Brain microvascular endothelial cell (primary cell): ENCODE results near the gene TMEM223.
"Not testable (repeated sequence)": the region's sequence is repeated elsewhere in the genome, so short reads cannot be mapped to it uniquely, and the experiment has no call there.

Experiments
- DNase-seq: peaks from one replicate; pipeline ENCODE4 v3.0.0-alpha.2; 2020
- H3K27ac ChIP-seq: fragments of 250-450 bp; sonication (Bioruptor Pico); 2 replicates; pipeline ENCODE4 v1.5.1; 2020; ENCODE audit warnings: mild to moderate bottlenecking, moderate library complexity
- H3K27me3 ChIP-seq: fragments of 250-450 bp; sonication (Bioruptor Pico); replicated peaks from 2 replicates; pipeline ENCODE4 v1.5.1; 2020; ENCODE audit warnings: mild to moderate bottlenecking
- H3K36me3 ChIP-seq: fragments of 250-450 bp; sonication (Bioruptor Pico); replicated peaks from 2 replicates; pipeline ENCODE4 v1.5.1; 2020; ENCODE audit warnings: mild to moderate bottlenecking
- H3K4me3 ChIP-seq: 2 replicates; pipeline ENCODE4 v1.5.1; 2011; ENCODE audit warnings: low read depth, mild to moderate bottlenecking, control low read depth, low read length, moderate library complexity
- in situ Hi-C: cut with HindIII; loops from 2 replicates; pipeline ENCODE4 v1.10.0; 2017; ENCODE audit warnings: low sequenced_read_pairs, low pct_ligation_motif_present
- TF ChIP-seq, protein P1 (sequence below): IDR thresholded peaks from 2 replicates; pipeline ENCODE4 v1.5.1; 2011; ENCODE audit warnings: low read depth, mild to moderate bottlenecking, moderate library complexity, low read length, control low read depth, inconsistent platforms; ENCODE audit errors: missing control alignments

The TMEM223 gene

DNA sequence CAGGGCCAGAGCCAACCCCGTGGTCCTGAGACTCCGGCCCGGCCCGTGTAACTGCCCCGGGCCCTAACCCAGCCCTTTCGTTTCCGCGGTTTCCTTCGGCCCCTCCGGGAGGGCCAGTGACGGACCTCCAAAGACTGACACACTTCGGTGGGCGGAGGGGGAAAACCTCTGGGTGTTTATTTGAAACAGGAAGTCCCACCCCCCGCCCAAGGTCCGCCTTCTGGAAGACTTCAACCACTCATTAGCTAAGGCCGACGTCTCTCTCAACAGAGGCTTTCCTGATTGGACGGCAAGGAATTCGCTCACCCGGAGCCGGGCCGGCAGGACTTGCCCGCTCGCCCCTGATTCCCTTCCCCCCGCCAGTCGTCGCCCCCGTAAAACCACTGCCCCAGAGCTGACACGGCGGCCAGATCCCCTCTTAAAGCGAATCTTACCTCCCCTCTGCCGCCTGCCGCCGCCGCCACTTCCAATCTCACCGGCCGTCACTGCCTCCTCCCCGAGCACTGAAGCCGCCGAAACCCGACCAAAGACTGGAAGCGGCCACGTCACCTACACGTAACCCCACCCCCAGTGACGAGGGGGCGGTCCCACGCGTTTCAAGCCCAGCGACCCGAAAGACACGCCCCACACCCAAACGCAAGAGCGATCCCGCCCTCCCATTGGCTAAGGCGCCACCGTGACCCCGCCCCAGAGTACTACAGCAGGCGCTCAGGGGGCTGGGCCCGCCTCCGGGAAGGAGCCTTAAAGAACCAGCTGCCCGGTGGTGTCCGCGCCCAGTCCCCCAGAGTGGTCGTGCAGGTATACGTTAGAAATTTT is 39.9 kb upstream of the TMEM223 start, which contains the start of gene STX5:
TSS of gene STX5 (minus strand) at position 532 of the 816 bp plus-strand sequence. CDS start 808 bp downstream, outside the sequence.
- in situ Hi-C loops, result no loop called here
- Histone ChIP-seq H3K27ac (peak within 1 kb of the TSS; percentile 98), H3K4me3 (peak within 1 kb of the TSS; percentile 82), H3K27me3 (no peaks in the 10 kb centered on the region), H3K36me3 (peaks cover 46% of the 10 kb centered on the region)
- TF ChIP-seq, protein P1, sequence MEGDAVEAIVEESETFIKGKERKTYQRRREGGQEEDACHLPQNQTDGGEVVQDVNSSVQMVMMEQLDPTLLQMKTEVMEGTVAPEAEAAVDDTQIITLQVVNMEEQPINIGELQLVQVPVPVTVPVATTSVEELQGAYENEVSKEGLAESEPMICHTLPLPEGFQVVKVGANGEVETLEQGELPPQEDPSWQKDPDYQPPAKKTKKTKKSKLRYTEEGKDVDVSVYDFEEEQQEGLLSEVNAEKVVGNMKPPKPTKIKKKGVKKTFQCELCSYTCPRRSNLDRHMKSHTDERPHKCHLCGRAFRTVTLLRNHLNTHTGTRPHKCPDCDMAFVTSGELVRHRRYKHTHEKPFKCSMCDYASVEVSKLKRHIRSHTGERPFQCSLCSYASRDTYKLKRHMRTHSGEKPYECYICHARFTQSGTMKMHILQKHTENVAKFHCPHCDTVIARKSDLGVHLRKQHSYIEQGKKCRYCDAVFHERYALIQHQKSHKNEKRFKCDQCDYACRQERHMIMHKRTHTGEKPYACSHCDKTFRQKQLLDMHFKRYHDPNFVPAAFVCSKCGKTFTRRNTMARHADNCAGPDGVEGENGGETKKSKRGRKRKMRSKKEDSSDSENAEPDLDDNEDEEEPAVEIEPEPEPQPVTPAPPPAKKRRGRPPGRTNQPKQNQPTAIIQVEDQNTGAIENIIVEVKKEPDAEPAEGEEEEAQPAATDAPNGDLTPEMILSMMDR, result no peak
- DNase-seq, result peak; percentile 99

DNA sequence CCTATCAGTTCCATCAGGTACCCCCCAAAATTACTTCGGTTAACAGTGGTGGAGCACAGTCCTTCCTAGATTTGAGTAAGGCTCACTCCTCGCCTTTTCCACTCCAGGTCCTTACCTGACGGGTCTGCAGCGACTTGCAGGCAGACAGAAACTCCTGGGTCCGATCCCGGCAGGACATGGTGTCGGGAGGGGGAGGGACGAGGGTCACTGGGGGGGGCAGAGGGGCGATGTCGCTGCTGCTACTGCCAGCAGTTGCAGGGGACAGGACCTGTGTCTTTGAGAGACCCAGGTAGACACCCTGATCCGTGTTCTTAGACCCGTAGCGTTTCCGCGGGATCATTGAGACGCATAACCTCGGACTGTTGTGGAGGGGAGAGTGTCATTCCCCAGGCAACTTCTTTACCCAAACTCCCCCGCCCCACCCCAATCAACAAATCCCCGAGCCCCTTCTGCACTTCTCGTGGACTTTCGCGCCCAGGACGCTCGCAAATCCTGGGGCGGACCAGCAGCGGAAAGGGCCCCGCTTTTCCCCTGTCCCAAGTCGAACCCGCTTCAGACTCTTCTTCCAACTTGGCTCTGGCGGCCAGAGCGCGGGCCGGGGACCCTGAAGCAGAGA is 39.2 kb upstream of the TMEM223 start:
- Histone ChIP-seq H3K27me3 (no peaks in the 10 kb centered on the region), H3K4me3 (peak overlapping the region; percentile 82), H3K36me3 (peaks cover 46% of the 10 kb centered on the region), H3K27ac (peak overlapping the region; percentile 98)
- in situ Hi-C loops, result no loop called here
- TF ChIP-seq, protein P1, result no peak
- DNase-seq, result no peak

DNA sequence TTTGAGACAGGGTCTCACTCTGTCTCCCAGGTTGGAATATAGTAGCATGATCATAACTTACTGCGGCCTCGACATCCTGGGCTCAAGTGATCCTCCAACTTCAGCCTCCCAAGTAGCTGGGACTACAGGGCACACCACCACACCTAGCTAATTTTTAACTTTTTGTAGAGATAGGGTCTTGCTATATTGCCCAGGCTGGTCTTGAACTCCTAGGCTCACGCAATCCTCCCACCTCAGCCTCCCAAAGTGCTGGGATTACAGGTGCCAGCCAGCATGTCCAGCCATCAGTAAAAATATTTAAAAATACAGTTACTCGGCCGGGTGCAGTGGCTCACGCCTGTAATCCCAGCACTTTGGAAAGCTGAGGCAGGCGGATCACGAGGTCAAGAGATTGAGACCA is 36.3 kb upstream of the TMEM223 start:
- H3K4me3 ChIP-seq, in situ Hi-C loops, DNase-seq, H3K27me3 ChIP-seq, H3K27ac ChIP-seq: not testable (repeated sequence)
- H3K36me3 ChIP-seq, result peaks cover 56% of the 10 kb centered on the region

DNA sequence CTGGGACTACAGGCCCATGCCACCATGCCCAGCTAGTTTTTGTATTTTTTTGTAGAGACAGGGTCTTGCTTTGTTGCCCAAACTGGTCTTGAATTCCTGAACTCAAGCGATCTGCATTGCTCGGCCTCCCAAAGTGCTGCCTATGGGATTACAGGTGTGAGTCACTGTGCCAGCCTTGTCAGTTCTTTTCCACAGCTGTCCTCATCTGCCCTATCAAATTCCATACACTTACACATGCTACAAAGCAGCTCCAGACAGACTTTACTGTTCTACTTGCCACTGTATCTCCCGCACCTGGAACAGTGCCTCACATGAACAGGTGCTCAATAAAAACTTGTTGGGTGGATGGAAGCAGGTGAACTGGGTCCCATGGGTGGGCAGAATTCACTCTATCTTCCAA is 31.9 kb upstream of the TMEM223 start:
- no peak for DNase-seq
- Histone ChIP-seq H3K27ac (no peak overlapping the region), H3K36me3 (peaks cover 81% of the 10 kb centered on the region), H3K4me3 (no peak overlapping the region), H3K27me3 (no peaks in the 10 kb centered on the region)
- in situ Hi-C loops, result no loop called here
- TF ChIP-seq, protein P1, result no peak

DNA sequence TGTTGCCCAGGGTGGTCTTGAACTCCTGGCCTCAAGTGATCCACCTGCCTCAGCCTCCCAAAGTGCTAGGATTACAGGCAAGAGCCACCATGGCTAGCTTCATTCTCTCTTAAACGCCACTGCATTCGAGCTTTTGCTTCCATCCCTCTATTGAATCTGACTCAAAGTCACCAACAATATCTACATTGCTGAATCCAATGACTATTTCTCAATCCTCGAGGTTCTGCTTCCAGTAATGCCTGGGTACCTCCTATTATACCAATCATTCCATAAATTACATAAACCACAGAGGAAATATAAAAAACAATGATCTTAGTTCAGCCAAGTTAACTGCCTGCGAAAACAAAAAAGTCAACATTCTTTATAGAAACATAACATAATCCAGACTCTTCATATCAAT is 25.3 kb upstream of the TMEM223 start:
- DNase-seq, result no peak
- no peak overlapping the region for H3K27ac ChIP-seq
- TF ChIP-seq, protein P1, result no peak

DNA sequence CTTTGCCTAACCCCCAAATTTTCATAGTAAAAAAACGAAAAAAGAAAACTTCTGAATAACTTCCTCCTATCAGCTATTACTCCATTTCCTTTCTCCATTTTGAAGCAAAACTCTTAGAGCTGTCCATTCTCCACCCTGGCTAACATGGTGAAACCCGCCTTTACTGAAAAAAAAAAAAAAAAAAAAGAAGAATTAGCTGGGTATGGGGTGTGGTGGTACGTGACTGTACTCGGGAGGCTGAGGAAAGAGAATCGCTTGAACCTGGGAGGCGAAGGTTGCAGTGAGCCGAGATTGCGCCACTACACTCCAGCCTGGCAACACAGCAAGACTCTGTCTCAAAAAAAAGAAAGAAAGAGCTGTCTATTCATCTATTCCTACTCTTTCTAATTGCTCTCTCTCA is 24.8 kb upstream of the TMEM223 start:
- no peaks in the 10 kb centered on the region for H3K27me3 ChIP-seq
- no peak for DNase-seq
- in situ Hi-C loops, result no loop called here
- H3K27ac ChIP-seq, result no peak overlapping the region
- TF ChIP-seq, protein P1, result no peak
- H3K36me3 ChIP-seq, result peaks cover 33% of the 10 kb centered on the region
- H3K4me3 ChIP-seq, result no peak overlapping the region

More for the DNA sequence above, 25.3 kb upstream of the TMEM223 start:
- Histone ChIP-seq H3K4me3 (no peak overlapping the region), H3K27me3 (no peaks in the 10 kb centered on the region), H3K36me3 (peaks cover 39% of the 10 kb centered on the region)
- in situ Hi-C loops, result no loop called here
